COR-L47 (cell line): ENCODE results near the gene NDOR1.

Source experiments
- DNase-seq: peaks from one replicate; lab custom pipeline; 2025; lab: John Stamatoyannopoulos, UW

The NDOR1 gene

GRCh38 chr9:137198902-137199283 lies 6.6 kb upstream of the NDOR1 start:
- no peak for DNase-seq

GRCh38 chr9:137199411-137200121 lies 5.9 kb upstream of the NDOR1 start:
- DNase-seq: no peak

- DNase-seq: peak; percentile 100
Observed at GRCh38 chr9:137200311-137201204, 4.9 kb upstream of the NDOR1 start, which contains the start of gene TPRN. Gene TPRN (minus strand): TSS chr9:137200741. CDS start chr9:137200711, 30 bp downstream.

- no peak for DNase-seq
Observed at GRCh38 chr9:137201205-137201868, 4.2 kb upstream of the NDOR1 start.

GRCh38 chr9:137202966-137203365 lies 2.5 kb upstream of the NDOR1 start:
- no peak for DNase-seq

GRCh38 chr9:137204731-137205125 lies 772 bp upstream of the NDOR1 start:
- no peak for DNase-seq

GRCh38 chr9:137206602-137207001 lies 1.1 kb downstream of the NDOR1 start:
- DNase-seq: no peak

GRCh38 chr9:137211532-137211931 lies 6.0 kb downstream of the NDOR1 start:
- no peak for DNase-seq

GRCh38 chr9:137212520-137212919 lies 7.0 kb downstream of the NDOR1 start:
- no peak for DNase-seq

GRCh38 chr9:137213160-137214060 lies 7.9 kb downstream of the NDOR1 start:
- no peak for DNase-seq

GRCh38 chr9:137214620-137215019 lies 9.1 kb downstream of the NDOR1 start:
- no peak for DNase-seq

- DNase-seq: no peak
Observed at GRCh38 chr9:137215196-137215986, 9.9 kb downstream of the NDOR1 start.

- no peak for DNase-seq
Observed at GRCh38 chr9:137216188-137216965, 10.9 kb downstream of the NDOR1 start.

GRCh38 chr9:137217276-137218211 lies 12.0 kb downstream of the NDOR1 start:
- peak; percentile 77 for DNase-seq

GRCh38 chr9:137218212-137218753 lies 12.8 kb downstream of the NDOR1 start:
- DNase-seq: no peak

GRCh38 chr9:137218754-137219271 lies 13.3 kb downstream of the NDOR1 start:
- no peak for DNase-seq

- no peak for DNase-seq
Observed at GRCh38 chr9:137219757-137220316, 14.3 kb downstream of the NDOR1 start.
